Measurements from ENCODE around the gene NLE1.

- no peak for TF ChIP-seq CTCF (IDR thresholded peaks at IDR 0.05)
- TF ChIP-seq EZH2 (IDR thresholded peaks at IDR 0.05; ENCODE audit: borderline replicate concordance, insufficient read depth, low read depth, low read length, poor library complexity, severe bottlenecking): no peak
These were observed 6.8 kb downstream of the NLE1 start for GRCh38 chr17:35135322-35135721.

Measured in B cell (primary cell).